ENCODE results near the gene TSSK6. TPM values are rescaled to one million over a fixed set of nuclear protein-coding genes. Genes with fewer than 3 reads are reported as not detected.

TSSK6 gene
- total RNA-seq, 2 donors from 2014 or later = 0.50 to 0.88 TPM

DNA sequence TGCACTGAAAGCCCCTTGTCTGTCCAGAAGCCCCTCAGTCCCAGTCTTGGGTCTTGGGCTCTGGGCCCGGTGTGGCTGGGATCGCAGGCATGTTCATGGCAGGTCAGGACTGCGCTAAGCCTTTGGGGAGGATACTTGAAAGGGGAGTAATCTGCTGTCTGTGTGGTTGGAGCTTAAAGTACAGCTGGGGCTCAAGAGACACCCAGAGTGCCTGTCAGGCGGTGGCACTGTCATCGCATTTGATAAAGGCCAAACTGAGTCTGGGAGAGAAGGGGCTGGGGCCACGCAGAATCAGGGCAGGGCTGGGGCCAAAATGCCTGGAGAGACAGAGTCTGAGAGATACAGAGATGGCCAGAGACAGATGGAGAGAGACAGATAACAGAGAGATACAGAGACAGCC lies 18.5 kb upstream of the TSSK6 start:
- DNase-seq (no peak), ATAC-seq (no peak)
- intact Hi-C loops (cut with DNase I) = loop anchor here (1.0 to 5.0 kb wide), 3 partner anchors 110 to 423 kb away; no protein-coding TSS in a partner anchor

DNA sequence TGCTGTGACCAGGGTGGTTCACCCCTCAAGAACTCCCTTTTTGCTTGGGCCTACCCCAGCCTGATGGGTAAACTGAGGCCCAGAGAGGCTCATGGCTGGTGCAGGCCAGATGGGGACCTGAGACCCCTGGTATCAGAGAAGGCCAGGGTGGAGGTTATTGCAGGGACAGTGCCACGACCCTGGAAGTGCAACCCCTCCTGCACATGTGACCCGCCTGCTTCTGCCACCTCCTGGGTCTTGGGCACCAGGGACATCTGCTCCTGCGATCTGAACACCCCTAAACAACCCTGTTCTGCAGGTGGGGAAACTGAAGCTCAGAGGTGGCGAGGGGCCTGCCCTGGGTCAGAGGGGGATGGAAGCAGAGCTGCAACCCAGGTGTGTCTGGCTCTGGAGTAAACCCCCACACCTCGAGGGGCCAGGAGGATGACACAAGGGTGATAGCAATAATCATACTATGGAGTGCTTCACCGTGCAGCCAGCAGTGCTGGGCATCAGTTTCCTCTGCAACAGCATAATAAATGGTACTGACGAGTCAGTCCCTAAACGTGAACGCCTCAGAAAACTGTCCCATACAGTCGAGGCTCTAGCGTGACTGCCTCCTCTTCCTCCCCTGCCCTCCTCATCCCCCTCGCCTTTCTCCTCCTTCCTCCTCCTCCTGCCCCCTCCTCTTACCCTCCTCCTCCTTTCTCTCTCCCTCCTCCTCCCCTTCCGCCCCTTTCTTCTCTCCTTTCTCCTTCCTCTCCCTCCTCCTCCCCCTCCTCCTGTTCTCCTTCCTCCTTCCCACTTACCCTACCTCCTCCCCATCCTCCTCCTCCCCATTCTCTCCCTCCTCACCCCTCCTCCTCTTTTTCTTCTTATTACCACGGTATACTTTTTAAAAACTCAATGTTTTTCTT lies 17.7 kb upstream of the TSSK6 start:
- DNase-seq = no peak
- intact Hi-C loops (cut with DNase I) = loop anchor here (1.0 to 5.0 kb wide), 3 partner anchors 111 to 424 kb away; no protein-coding TSS in a partner anchor
- no peak for ATAC-seq

DNA sequence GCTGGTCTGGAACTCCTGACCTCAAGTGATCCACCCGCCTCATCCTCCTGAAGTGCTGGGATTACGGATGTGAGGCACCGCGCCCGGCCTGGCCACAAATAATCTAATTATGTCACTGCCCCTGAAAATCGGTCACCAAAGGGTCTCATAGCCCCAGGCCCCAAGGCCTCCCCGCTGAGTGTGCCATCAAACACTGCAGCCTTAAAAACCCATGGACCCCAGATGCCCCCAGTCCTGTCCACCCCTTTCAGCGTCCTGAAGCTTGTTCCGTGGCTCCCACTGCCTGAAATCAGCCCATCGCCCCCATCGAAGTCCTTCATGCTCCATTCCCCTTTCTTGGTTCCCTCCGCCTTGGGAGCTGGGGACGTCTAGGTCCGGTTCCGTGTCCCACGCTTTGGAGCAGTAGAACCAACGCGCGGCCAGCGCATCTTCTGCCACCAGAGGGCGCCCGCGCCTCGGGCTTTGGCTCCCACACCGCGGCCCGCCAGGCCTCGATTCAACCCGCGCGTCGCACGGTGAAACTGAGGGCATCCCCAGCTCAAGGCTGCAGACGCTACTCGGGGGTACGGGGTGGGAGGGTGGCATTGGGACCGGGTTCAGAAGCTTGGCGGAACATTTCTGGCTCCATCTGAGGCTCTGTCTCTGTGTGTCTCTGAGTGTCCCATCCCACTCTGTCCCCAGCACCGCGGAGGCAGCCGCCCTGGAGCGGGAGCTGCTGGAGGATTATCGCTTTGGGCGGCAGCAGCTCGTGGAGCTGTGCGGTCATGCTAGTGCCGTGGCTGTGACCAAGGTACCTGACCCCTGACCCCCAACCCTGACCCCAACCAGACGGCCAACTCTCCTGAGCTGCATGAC lies 16.8 kb upstream of the TSSK6 start:
- ATAC-seq (peak; percentile 71 to 75), DNase-seq (peak; percentile 90)
- intact Hi-C loops (cut with DNase I) = loop anchor here (5.0 kb wide), 2 partner anchors 115 to 425 kb away; no protein-coding TSS in a partner anchor

DNA sequence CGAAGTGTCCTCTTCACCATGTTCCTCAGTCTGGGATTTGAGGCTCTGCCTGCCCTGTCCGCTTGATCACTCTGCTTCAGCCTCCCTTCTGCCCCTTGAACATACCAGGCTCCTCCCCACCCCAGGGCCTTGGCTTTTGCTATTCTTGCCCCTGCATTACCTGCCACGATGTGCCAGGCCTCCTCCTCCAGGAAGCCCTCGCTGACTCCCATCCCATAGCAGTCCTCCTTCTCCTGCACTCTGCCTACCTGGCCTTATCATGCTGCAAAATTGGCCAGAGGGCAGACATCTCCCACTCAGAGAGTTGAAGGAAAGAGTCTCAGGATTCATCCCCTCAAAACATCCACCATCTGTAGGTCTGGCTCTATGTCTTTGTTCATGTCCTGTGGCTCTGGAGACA lies 15.5 kb upstream of the TSSK6 start:
- ATAC-seq = no peak
- intact Hi-C loops (cut with DNase I) = loop anchor here (5.0 kb wide), 2 partner anchors 116 to 426 kb away; no protein-coding TSS in a partner anchor
- no peak for DNase-seq

DNA sequence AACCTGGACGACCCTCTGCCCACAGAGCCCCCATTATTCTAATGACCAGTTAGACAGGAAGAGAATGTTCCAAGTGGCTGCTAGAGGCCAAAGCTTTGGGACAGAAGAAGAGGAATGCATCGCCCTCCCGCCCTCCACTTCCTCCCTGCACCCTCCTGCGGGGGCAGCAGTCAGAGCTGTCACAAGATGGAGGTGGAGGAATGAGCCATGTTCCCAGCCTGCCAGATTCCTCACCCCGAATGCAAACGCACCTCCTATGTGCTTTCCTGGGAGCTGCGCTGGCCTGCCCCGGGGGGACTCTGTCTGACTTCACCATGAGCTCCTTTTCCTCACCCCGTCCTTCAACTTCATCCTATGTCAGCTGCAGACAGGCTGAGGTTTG lies 15.1 kb upstream of the TSSK6 start:
- DNase-seq (no peak), ATAC-seq (no peak)
- intact Hi-C loops (cut with DNase I) = loop anchor here (5.0 kb wide), 2 partner anchors 117 to 427 kb away; no protein-coding TSS in a partner anchor

DNA sequence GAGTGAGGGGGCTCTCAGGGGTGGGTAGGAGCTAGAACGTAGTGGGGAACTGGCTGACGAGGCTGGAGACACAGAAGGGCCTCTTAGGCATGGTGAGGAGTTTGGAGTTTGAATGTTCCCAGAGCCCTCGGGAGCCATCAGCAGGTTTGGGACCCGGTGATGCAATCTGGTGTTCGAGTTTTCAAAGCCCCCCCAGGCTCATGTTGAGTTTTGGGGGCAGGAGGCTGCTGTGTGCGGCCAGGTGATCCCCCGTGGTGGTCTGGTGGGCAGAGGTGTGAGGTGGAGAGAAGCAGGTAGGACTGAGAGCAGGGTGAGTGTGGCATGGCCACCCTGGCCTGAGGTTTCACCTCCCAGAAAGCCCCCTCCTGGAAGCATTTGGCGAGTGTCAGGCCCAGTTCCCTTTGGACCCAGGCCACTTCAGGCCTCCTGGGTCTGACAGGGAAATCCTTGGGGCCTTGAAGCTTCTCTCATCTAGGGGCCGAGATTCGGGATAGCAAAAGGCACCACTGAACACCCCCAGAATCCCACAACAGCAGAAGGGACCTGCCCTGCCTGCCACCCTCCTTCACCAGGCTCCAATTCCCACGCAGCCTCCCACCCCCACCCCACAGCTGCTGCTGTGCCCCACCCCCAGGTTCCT lies 14.6 kb upstream of the TSSK6 start:
- intact Hi-C loops (cut with DNase I) = loop anchor here (5.0 kb wide), 2 partner anchors 117 to 427 kb away; no protein-coding TSS in a partner anchor
- ATAC-seq = no peak
- DNase-seq = no peak

DNA sequence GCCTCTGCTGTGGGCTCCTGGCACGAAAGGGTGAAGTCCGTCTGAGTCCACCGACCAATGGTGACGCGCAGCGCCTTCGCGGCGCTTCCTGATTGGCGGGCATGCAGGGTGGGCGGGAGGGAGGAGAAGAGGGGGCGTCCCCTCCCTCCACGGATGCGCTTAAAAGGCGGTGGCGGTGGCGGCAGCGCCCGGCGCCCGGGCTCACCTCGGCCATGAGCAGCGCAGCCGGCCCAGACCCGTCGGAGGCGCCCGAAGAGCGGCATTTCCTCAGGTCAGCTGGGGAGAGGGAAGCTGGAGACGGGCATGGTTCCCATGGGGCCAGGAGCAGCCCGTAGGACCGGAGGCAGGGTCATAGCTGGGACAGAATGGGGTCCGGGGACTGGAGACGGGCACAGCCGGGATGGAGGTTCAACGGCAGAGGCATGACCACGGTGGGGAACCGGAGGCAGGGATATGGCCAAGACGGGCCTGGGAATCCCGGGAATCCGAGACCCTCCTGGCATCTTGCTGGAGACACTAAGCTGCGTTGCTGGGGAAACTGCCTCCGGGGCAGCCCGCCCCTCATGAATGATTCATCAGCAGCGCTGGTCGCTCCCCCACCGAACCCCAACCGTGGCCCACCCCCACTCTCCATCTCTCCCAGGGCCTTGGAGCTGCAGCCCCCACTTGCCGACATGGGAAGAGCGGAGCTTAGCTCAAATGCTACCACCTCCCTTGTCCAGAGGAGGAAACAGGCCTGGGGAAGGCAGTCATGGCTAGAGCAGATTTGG lies 13.6 kb upstream of the TSSK6 start, which contains the start of gene YJEFN3:
Gene YJEFN3 (plus strand): TSS at position 191 of the 770 bp plus-strand sequence. CDS start 22 bp downstream, at position 213.
- DNase-seq (no peak), ATAC-seq (peak; percentile 39 to 40)
- intact Hi-C loops (cut with DNase I) = no loop called here

DNA sequence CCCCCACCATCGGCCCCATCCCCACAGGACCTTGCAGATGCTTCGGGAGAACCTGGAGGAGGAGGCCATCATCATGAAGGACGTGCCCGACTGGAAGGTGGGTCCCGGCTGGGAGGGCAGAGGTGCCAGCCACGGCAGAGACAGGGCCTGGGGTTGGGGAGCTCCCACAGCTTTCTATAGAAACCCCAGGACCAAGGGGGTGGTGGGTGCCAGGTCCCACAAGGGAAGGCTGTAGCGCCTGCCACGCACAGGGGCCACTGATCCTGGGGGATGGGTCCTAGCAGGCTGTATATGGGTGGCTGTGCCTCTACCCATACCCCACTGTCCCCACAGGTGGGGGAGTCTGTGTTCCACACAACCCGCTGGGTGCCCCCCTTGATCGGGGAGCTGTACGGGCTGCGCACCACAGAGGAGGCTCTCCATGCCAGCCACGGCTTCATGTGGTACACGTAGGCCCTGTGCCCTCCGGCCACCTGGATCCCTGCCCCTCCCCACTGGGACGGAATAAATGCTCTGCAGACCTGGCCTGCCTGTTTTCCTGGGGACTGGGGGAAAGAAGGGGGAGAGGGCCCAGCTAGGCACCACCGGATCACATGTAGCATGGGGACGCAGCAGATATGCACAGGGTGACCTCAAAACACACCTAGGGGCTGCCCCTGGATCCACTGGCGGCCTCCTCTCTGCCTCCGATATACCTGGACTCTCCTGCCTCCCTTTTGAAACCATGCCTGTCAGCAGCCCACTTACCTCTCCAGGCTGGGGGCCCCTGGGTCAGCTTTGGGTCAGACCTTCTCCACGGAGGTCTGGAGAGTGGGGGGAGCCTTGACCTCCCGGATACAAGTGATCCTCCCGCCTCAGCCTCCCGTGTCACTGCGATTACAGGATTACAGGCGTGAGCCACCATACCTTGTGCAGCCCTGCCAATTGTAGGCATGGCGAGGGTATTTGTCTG lies 12.6 kb upstream of the TSSK6 start:
- DNase-seq = no peak
- no peak for ATAC-seq
- intact Hi-C loops (cut with DNase I) = no loop called here

DNA sequence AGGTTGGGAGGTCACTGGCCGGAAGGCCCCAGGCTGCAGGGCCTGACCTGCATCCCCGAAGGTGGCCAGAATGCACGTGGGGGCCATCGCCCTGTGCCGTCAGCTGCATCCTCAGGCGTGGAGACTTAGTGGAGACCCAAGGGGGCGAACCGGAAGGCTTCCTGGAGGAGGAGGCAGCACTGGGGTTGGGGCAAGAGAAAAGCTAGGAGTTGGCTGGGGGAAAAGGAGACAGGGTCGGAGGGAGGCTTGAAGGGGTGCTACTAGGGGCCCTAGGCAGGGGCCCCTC lies 12.0 kb upstream of the TSSK6 start:
- ATAC-seq (no peak), DNase-seq (no peak)

DNA sequence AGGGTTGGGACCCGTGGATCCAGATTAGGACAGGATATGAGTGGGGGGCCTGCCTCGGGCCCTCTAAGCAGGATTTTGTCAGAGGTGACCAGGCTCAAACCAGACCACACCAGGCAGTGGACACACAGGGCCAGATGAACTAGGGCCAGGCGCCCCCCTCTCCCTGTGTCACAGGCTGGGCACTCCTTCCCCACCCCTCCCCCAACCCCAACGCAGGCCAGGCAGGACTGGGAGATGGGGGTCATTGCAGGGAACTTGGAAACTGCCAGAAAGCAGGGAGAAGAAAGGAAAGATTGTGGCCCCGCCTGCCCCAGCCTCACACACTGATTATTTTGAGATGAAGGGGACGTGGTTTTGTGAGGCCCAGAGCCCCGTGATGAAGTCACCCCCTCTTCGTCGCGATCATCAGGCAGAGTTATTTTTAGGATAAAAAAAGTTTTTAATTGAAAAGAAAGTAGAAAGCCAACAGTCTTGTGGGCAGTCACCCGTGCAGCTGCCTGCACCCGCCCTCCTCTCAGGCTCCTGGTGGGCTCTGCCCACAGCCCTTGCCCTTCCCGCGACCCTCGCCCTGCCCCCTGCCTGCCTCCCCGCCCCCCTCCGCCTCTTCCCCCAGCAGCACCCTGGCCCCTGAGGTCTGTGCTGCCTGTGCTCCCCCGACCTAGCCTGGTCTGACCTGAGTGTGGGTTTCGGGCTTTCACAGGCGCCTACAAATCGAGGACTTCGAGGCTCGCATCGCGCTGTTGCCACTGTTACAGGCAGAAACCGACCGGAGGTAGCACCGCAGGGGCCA lies 11.4 kb upstream of the TSSK6 start:
- DNase-seq (no peak), ATAC-seq (no peak)
- intact Hi-C loops (cut with DNase I) = no loop called here

More for the DNA sequence above, 12.0 kb upstream of the TSSK6 start:
- intact Hi-C loops (cut with DNase I) = no loop called here

DNA sequence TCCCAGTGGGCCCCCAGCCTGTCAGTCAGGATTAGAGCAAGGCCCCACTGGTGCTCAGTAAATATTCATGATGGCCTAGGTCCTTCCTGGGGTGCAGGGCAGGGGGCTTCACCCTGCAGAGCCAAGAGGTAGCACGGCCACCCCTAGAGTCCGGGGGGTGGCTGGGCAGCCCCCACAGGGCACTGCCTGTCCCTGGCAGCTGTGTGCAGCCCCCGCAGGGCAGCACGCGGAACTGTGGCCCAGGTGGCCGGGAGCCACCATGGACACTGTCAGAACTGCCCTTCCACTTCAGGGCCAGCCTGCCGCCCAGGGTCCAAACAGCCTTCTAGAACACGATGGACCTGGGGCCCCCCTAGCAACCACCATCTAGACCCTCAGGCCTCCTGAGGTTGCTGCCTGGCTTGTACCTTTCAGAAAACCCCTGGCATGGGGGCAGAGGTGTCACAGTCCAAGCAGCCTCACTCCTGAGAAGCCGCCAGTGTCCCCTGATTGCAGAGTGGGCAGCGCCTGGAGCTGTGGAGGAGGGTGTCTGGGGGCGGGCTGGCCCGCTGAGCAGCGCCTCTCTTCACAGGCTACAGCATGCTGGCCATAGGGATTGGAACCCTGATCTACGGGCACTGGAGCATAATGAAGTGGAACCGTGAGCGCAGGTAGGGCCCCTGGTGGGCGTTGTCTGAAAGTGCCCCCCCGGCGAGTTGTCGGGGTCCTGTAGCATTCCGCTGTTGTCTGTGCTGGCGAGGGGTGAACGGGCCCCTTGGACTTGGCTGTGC lies 10.4 kb upstream of the TSSK6 start:
- intact Hi-C loops (cut with DNase I) = no loop called here
- ATAC-seq (no peak), DNase-seq (no peak)

DNA sequence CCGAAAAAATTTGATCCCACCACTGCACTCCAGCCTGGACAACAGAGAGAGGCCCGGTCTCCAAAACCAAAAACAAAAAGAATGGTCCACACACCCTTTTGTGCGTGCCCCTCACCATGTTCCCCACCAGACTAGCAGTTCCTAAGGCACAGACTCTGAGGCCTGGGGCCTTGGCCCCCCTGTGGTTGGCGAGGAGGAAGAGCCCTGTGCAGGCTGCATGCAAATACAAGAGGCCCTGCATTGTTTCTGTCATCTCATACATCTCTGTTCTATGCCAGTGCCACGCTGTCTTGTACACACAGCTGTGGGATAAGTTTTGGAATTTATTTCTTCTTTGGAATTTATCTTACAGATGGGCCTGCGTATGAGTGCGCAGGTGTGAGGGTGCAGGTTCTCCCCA lies 8.7 kb upstream of the TSSK6 start:
- ATAC-seq (no peak), DNase-seq (no peak)
- intact Hi-C loops (cut with DNase I) = no loop called here

DNA sequence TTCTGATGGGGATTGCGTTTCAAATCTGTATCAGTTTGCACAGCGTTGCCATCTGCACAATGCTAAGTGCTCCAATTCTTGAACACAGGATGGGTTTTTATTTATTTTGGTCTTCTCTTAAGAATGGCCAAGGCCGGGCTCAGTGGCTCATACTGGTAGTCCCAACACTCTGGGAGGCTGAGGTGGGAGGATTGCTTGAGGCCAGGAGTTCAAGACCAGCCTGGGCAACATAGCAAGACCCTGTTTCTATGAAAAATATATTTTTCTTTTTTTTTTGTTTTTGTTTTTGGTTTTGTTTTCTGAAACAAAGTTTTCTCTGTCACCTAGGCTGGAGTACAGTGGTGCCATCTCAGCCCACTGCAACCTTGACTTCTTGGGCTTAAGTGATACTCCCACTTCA lies 7.8 kb upstream of the TSSK6 start:
- intact Hi-C loops (cut with DNase I) = no loop called here
- DNase-seq = no peak
- ATAC-seq = peak in 1 of 2 donors; percentile 5

DNA sequence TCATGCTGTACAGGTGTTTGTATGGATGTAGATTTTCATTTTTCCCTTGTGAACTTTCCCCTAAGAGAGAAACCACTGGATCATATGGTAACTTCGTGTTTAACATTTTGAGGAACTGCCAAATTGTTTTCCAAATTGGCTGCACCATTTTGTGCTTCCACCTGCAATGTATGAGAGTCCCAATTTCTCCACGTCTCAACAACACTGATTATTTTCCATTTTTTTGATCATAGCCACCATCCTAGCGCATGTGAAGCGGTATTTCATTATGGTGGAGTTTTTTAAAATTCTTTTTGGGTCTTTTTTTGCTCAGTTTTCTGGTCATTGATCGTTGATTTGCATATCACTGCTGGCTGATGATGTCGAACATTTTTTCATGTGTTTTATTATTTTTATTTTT lies 5.6 kb upstream of the TSSK6 start:
- DNase-seq (no peak), ATAC-seq (no peak)
- intact Hi-C loops (cut with DNase I) = no loop called here

DNA sequence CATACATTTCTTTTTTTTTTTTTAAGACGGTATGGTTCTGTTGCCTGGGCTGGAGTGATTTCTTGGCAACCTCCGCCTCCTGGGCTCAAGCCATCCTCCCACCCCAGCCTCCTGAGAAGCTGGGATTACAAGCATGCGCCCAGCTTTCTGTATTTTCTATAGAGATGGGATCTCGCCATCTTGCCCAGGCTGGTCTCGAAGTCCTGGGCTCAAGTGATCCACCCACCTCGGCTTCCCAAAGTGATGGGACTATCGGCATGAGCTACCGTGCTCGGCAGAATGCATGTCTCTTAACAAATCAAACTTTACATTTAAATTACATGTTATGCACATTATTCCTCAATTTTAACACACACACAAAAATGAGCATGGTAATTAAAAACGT lies 1.9 kb upstream of the TSSK6 start:
- no peak for DNase-seq
- no peak for ATAC-seq
- intact Hi-C loops (cut with DNase I) = no loop called here

All from left cardiac atrium (tissue), 4 donors.